Small intestine (tissue), 7 donors: ENCODE results near the gene FGF14. TPM values are rescaled to one million over a fixed set of nuclear protein-coding genes. Genes with fewer than 3 reads are reported as not detected.
"Not testable (repeated sequence)": the region's sequence is repeated elsewhere in the genome, so short reads cannot be mapped to it uniquely, and the experiment has no call there.

ENCODE experiments used
- DNase-seq, 2 donors: peaks; one replicate each; pipeline versions ENCODE4 v3.0.0 to v3.0.0-alpha.2; 2013
- FAIRE-seq: peaks from 2 replicates; lab custom pipeline; 2012; peaks lifted over from hg19 to GRCh38; lab: Jason Lieb, UNC
- H3K27ac ChIP-seq, 3 donors: one replicate each; pipeline ENCODE4 v1.5.1; 2013; ENCODE audit warnings: low read length in 2 of 3, mild to moderate bottlenecking in 2 of 3, control low read depth in 1 of 3, inconsistent platforms in 1 of 3, low read depth in 1 of 3, moderate library complexity in 1 of 3
- H3K27me3 ChIP-seq, 3 donors: one replicate each; pipeline ENCODE4 v1.6.1; 2013; ENCODE audit warnings: low read length in 3 of 3, inconsistent platforms in 1 of 3; ENCODE audit not compliant: control insufficient read depth in 3 of 3, insufficient read depth in 3 of 3
- H3K36me3 ChIP-seq, 3 donors: one replicate each; pipeline ENCODE4 v1.6.1; 2013; ENCODE audit warnings: low read length in 3 of 3, inconsistent platforms in 1 of 3, low read depth in 1 of 3, mild to moderate bottlenecking in 1 of 3, moderate library complexity in 1 of 3; ENCODE audit not compliant: control insufficient read depth in 3 of 3, insufficient read depth in 2 of 3
- H3K4me1 ChIP-seq, 3 donors: one replicate each; pipeline ENCODE4 v1.6.1; 2013; ENCODE audit warnings: low read length in 2 of 3, inconsistent platforms in 1 of 3, low read depth in 1 of 3, mild to moderate bottlenecking in 1 of 3, moderate library complexity in 1 of 3; ENCODE audit not compliant: control insufficient read depth in 3 of 3, insufficient read depth in 2 of 3
- H3K4me3 ChIP-seq, 3 donors: one replicate each; pipeline ENCODE4 v1.5.1; 2013; ENCODE audit warnings: low read length in 3 of 3, control low read depth in 1 of 3, inconsistent platforms in 1 of 3, low read depth in 1 of 3, mild to moderate bottlenecking in 1 of 3, moderate library complexity in 1 of 3
- H3K9me3 ChIP-seq, 2 donors: one replicate each; pipeline ENCODE4 v1.6.1; 2013; ENCODE audit warnings: low read depth in 1 of 2, low read length in 1 of 2; ENCODE audit not compliant: control insufficient read depth in 2 of 2, insufficient read depth in 1 of 2
- WGBS, 3 donors: extraction: QIAGEN DNeasy Blood & Tissue Kit; methylation state at CpG; one replicate each; pipeline ENCODE4 v1.1.7; 2013; 5-methylcytosine and 5-hydroxymethylcytosine counted together
- polyA plus RNA-seq, 4 donors: library from polyadenylated mRNA; stranded (reverse) in 3 of 4; unstranded in 1 of 4; fragments of 200-250 nt in 3 of 4; fragments of 120-200 nt in 1 of 4; gene quantifications; one replicate each; pipeline versions ENCODE4 v1.2.1 to v1.2.3, GENCODE V29; 2013
- donor health status: healthy with polysubstance abuse.
- donor health status: control.
- donor health status: control.
- donor health status: Bipolar disorder and iron deficiency.
- donor health status: healthy.

FGF14 gene
- polyA plus RNA-seq, 4 donors, result under 0.01 to 0.74 (median 0.31) TPM; not detected in 1

- not testable (repeated sequence) for H3K4me3 ChIP-seq, DNase-seq, H3K27me3 ChIP-seq, FAIRE-seq, H3K27ac ChIP-seq, H3K4me1 ChIP-seq, H3K36me3 ChIP-seq, H3K9me3 ChIP-seq
- WGBS, 3 donors, result 92 to 94% (median 93%) methylated on average over 15 to 26 of the region's 28 CpGs
Measured at GRCh38 chr13:102068323-102068722, 333.5 kb downstream of the FGF14 start.

- no peaks in the 10 kb centered on the region for H3K27me3 ChIP-seq
- no peak overlapping the region for H3K4me3 ChIP-seq
- H3K36me3 ChIP-seq, result no peaks in the 10 kb centered on the region
- no peaks in the 10 kb centered on the region for H3K4me1 ChIP-seq
- WGBS, 3 donors, result 38 to 50% (median 46%) methylated on average over 2 of the region's 2 CpGs
- DNase-seq (no peak), FAIRE-seq (no peak)
- H3K9me3 ChIP-seq, result peaks cover 0 to 16% of the 10 kb centered on the region in 2 donors
- no peak overlapping the region for H3K27ac ChIP-seq
Measured at GRCh38 chr13:102055090-102055779, 346.6 kb downstream of the FGF14 start.

- H3K36me3 ChIP-seq, result no peaks in the 10 kb centered on the region
- FAIRE-seq (no peak), DNase-seq (no peak)
- 33 to 81% (median 62%) methylated on average over 1 of the region's 1 CpG for WGBS, 3 donors
- no peaks in the 10 kb centered on the region for H3K27me3 ChIP-seq
- no peak overlapping the region for H3K4me3 ChIP-seq
- H3K9me3 ChIP-seq, result peaks cover 0 to 13% of the 10 kb centered on the region in 2 donors
- H3K4me1 ChIP-seq, result no peaks in the 10 kb centered on the region
- H3K27ac ChIP-seq, result no peak overlapping the region
Measured at GRCh38 chr13:102049853-102050252, 352.0 kb downstream of the FGF14 start.

DNA sequence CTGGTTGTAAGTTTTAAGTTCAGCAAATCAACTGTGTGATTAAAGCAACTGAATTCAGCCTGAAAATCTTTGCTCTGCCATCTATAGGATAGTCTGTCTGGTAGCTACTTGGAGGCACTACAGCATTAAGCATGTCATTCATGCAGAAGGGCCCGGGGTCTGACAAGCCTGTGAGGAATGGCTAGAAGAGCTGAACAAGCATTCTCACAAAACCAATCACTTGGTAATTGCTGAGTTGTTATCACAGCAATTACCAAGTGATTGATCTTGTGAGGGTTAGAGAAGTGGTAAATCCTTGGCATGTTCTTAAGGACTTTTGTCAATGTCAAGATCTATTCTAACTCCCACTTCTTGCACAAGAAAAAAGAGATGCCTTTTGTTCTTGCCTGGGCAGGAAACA lies 356.1 kb downstream of the FGF14 start:
- 15 to 32% (median 25%) methylated on average over 1 of the region's 1 CpG for WGBS, 3 donors

DNA sequence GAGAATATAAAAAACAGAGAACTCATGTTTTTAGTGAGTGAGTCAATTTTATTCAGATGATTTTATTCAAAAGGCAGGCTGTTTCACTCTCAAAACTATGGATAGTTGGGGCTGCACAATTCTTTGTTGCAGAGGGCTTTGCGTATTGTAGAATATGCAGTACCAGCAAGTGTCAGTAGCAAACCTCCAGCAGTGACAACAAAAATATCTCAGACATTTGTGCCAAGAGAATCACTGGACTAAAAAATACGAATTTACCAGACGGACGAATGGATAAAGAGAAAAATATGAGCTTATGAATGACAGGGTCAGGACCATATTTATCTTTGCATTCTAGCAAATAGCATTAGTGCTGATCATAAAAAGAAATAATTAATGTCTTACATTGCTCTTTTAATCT lies 359.1 kb downstream of the FGF14 start:
- no peak overlapping the region for H3K4me3 ChIP-seq
- H3K27ac ChIP-seq, result no peak overlapping the region
- H3K27me3 ChIP-seq, result no peaks in the 10 kb centered on the region
- H3K36me3 ChIP-seq, result no peaks in the 10 kb centered on the region
- no peaks in the 10 kb centered on the region for H3K9me3 ChIP-seq
- FAIRE-seq (no peak), DNase-seq (no peak)
- 66 to 70% (median 68%) methylated on average over 4 of the region's 4 CpGs for WGBS, 3 donors
- no peaks in the 10 kb centered on the region for H3K4me1 ChIP-seq

More for the DNA sequence above, 356.1 kb downstream of the FGF14 start:
- FAIRE-seq (no peak), DNase-seq (no peak)
- Histone ChIP-seq H3K27ac (no peak overlapping the region), H3K9me3 (peaks cover 0 to 1% of the 10 kb centered on the region in 2 donors), H3K4me3 (no peak overlapping the region), H3K36me3 (no peaks in the 10 kb centered on the region), H3K27me3 (no peaks in the 10 kb centered on the region), H3K4me1 (no peaks in the 10 kb centered on the region)

DNA sequence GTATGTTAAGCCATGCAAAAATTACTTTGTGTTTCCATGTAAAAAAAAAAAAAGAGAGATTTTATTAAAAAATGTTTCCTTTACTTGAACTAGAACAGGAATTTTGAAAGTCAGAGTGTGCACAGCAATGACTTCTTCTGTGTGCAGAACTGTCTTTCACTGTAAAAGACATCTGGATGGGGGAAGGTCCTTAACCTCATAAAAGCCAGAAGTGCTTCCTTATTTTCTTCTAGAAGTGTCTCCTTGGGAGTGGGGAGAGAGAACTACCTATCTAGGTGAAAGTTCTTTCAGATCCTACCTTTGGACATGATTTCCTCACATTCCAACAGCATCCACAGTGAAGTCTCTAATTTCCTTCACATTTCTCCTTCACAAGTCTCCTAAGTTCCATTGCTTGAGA lies 360.3 kb downstream of the FGF14 start:
- Histone ChIP-seq H3K27ac (no peak overlapping the region), H3K4me3 (no peak overlapping the region), H3K9me3 (no peaks in the 10 kb centered on the region), H3K36me3 (no peaks in the 10 kb centered on the region), H3K27me3 (no peaks in the 10 kb centered on the region), H3K4me1 (no peaks in the 10 kb centered on the region)
- no peak for FAIRE-seq
- no peak for DNase-seq

DNA sequence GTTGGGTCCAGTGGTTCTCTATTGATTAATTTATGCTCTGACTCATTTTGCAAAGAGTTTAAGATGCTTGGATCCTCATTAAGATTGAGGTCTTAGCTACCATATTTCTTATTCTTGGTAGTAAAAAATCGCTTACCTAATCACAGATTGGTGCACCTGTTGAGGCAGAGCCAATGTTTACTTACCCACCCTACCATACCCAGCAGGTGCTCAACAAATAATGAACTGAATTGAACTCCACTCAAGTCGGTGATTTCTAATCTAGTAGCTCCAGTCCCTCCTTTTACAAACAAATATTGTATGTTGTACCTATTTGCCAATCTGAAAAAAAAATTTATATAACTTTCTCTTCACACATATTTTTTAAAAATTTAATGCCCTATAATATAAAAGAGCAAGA lies 361.0 kb downstream of the FGF14 start:
- no peak overlapping the region for H3K27ac ChIP-seq
- 8 to 47% (median 27%) methylated on average over 2 of the region's 2 CpGs for whole genome bisulfite sequencing, 3 donors
- H3K36me3 ChIP-seq, result no peaks in the 10 kb centered on the region
- H3K9me3 ChIP-seq, result no peaks in the 10 kb centered on the region
- no peaks in the 10 kb centered on the region for H3K4me1 ChIP-seq
- no peak for DNase-seq
- H3K27me3 ChIP-seq, result no peaks in the 10 kb centered on the region
- no peak overlapping the region for H3K4me3 ChIP-seq
- FAIRE-seq, result no peak

DNA sequence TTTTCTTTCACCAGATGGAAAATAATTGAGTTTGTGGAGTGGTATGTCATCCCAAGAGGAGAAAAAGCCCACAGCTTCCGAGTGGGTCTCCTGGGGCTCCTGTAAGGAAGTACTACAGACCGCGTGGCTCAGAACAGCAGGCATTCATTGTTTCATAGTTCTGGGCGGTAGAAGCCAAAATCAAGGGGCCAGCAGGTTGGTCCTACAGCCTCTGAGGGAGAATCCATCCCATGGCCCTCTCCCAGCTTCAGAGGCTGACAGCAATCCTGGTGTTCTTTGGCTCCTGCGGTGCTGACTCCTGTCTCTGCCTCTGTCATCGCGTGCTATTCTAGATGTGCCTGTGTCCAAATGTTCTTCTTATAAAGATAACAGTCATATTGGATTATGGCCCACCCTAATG lies 362.6 kb downstream of the FGF14 start:
- 78 to 86% (median 82%) methylated on average over 7 of the region's 7 CpGs for WGBS, 3 donors
- H3K4me3 ChIP-seq, result no peak overlapping the region
- no peaks in the 10 kb centered on the region for H3K4me1 ChIP-seq
- FAIRE-seq (no peak), DNase-seq (no peak)
- no peaks in the 10 kb centered on the region for H3K27me3 ChIP-seq
- no peak overlapping the region for H3K27ac ChIP-seq
- no peaks in the 10 kb centered on the region for H3K9me3 ChIP-seq
- no peaks in the 10 kb centered on the region for H3K36me3 ChIP-seq

GRCh38 chr13:102038787-102039186 lies 363.1 kb downstream of the FGF14 start:
- Histone ChIP-seq H3K36me3 (no peaks in the 10 kb centered on the region), H3K9me3 (no peaks in the 10 kb centered on the region), H3K27me3 (no peaks in the 10 kb centered on the region), H3K4me1 (no peaks in the 10 kb centered on the region), H3K4me3 (no peak overlapping the region), H3K27ac (no peak overlapping the region)
- 79 to 87% (median 83%) methylated on average over 1 of the region's 1 CpG for WGBS, 3 donors
- no peak for DNase-seq
- FAIRE-seq, result no peak
